GM23338 (cell line): ENCODE results near the gene MYOZ2. TPM values are rescaled to one million over a fixed set of nuclear protein-coding genes. Genes with fewer than 3 reads are reported as not detected.
A peak's percentile ranks its signal among the peaks of the same experiment; 100 is the strongest.

Experiments used
- ATAC-seq: fragments of 200-7000 bp; cut with Tn5 transposase; 3 replicates; pipeline ENCODE4 v1.9.1; 2020
- DNase-seq: peaks from one replicate; pipeline ENCODE4 v3.0.0-alpha.2; 2015; ENCODE audit warnings: low spot score
- H2AFZ ChIP-seq: fragments of 200-600 bp; sonication (generic); 2 replicates; pipeline ENCODE4 v1.8.0; 2016; ENCODE audit warnings: antibody characterized with exemption, mild to moderate bottlenecking, moderate library complexity
- H3F3A ChIP-seq: fragments of 200-600 bp; sonication (generic); replicated peaks from 2 replicates; pipeline ENCODE4 v1.8.0; 2017; ENCODE audit warnings: antibody characterized with exemption, mixed run types, low read depth
- H3K27ac ChIP-seq: fragments of 200-600 bp; sonication (generic); 2 replicates; pipeline ENCODE4 v1.6.1; 2016; ENCODE audit warnings: low read depth
- H3K27me3 ChIP-seq: fragments of 200-600 bp; sonication (generic); 2 replicates; pipeline ENCODE4 v1.8.0; 2016; ENCODE audit warnings: mild to moderate bottlenecking, mixed run types, moderate library complexity; ENCODE audit not compliant: insufficient read depth
- H3K36me3 ChIP-seq: fragments of 200-600 bp; sonication (generic); 2 replicates; pipeline ENCODE4 v1.8.0; 2016; ENCODE audit warnings: mild to moderate bottlenecking; ENCODE audit not compliant: insufficient read depth
- H3K4me1 ChIP-seq: fragments of 200-600 bp; sonication (generic); 2 replicates; pipeline ENCODE4 v1.8.0; 2016; ENCODE audit warnings: mild to moderate bottlenecking, moderate library complexity; ENCODE audit not compliant: insufficient read depth
- H3K4me2 ChIP-seq: fragments of 200-600 bp; sonication (generic); 2 replicates; pipeline ENCODE4 v1.7.1; 2017; ENCODE audit warnings: mixed run types
- H3K4me3 ChIP-seq: fragments of 200-600 bp; sonication (generic); 2 replicates; pipeline ENCODE4 v1.6.1; 2016; ENCODE audit warnings: mixed run types
- H3K79me2 ChIP-seq: fragments of 200-600 bp; sonication (generic); replicated peaks from 2 replicates; pipeline ENCODE4 v1.8.0; 2017; ENCODE audit warnings: mild to moderate bottlenecking; ENCODE audit not compliant: insufficient read depth
- H3K9me2 ChIP-seq: fragments of 200-600 bp; sonication (generic); 2 replicates; pipeline ENCODE4 v1.8.0; 2017; ENCODE audit not compliant: insufficient read depth
- H4K20me1 ChIP-seq: fragments of 200-600 bp; sonication (generic); replicated peaks from 2 replicates; pipeline ENCODE4 v1.8.0; 2017; ENCODE audit warnings: mild to moderate bottlenecking; ENCODE audit not compliant: insufficient read depth
- H3K27ac Mint-ChIP-seq: 2 replicates; pipeline ENCODE4 v1.8.0; 2020; ENCODE audit warnings: inconsistent platforms, mild to moderate bottlenecking, moderate library complexity, mixed read lengths
- H3K27me3 Mint-ChIP-seq: 3 replicates; pipeline ENCODE4 v1.8.0; 2022; ENCODE audit warnings: low read depth, mild to moderate bottlenecking, moderate library complexity, mixed read lengths, inconsistent platforms; ENCODE audit not compliant: insufficient read depth, poor library complexity
- H3K36me3 Mint-ChIP-seq: 3 replicates; pipeline ENCODE4 v1.8.0; 2021; ENCODE audit warnings: low read depth, mild to moderate bottlenecking, inconsistent platforms, moderate library complexity, mixed read lengths
- H3K4me1 Mint-ChIP-seq: 3 replicates; pipeline ENCODE4 v1.8.0; 2020; ENCODE audit warnings: mild to moderate bottlenecking, inconsistent platforms, mixed read lengths
- H3K4me3 Mint-ChIP-seq: 3 replicates; pipeline ENCODE4 v1.8.0; 2021; ENCODE audit warnings: moderate library complexity, mild to moderate bottlenecking, inconsistent platforms, mixed read lengths
- H3K9me3 Mint-ChIP-seq: 3 replicates; pipeline ENCODE4 v1.8.0; 2020; ENCODE audit warnings: moderate library complexity, mild to moderate bottlenecking, inconsistent platforms, mixed read lengths
- CREB1 ChIP-seq: fragments of 250-450 bp; sonication (Bioruptor Pico); IDR thresholded peaks from 2 replicates; pipeline ENCODE4 v1.5.0; 2020; ENCODE audit warnings: low read depth, mild to moderate bottlenecking, moderate library complexity
- ETS1 ChIP-seq: IDR thresholded peaks from 2 replicates; pipeline ENCODE4 v1.6.1; 2016; ENCODE audit warnings: antibody characterized with exemption
- EZH2phosphoT487 ChIP-seq: fragments of 200-600 bp; sonication (generic); IDR thresholded peaks from one replicate; pipeline ENCODE4 v1.8.1; 2018; ENCODE audit warnings: antibody characterized with exemption; ENCODE audit not compliant: unreplicated experiment
- JUNB ChIP-seq: IDR thresholded peaks from one replicate; pipeline ENCODE4 v1.6.1; 2016; ENCODE audit warnings: antibody characterized with exemption; ENCODE audit not compliant: unreplicated experiment
- NANOG ChIP-seq: IDR thresholded peaks from 2 replicates; pipeline ENCODE4 v1.6.1; 2016; ENCODE audit warnings: antibody characterized with exemption, borderline replicate concordance
- POLR2AphosphoS5 ChIP-seq: IDR thresholded peaks from 2 replicates; pipeline ENCODE4 v1.6.1; 2016; ENCODE audit warnings: antibody characterized with exemption, low read depth
- REST ChIP-seq: IDR thresholded peaks from one replicate; pipeline ENCODE4 v1.6.1; 2018; ENCODE audit warnings: antibody characterized with exemption; ENCODE audit not compliant: unreplicated experiment
- STAT1 ChIP-seq: IDR thresholded peaks from one replicate; pipeline ENCODE4 v1.6.1; 2016; ENCODE audit warnings: antibody characterized with exemption; ENCODE audit not compliant: unreplicated experiment
- ZNF114 ChIP-seq: fragments of 250-450 bp; sonication (Bioruptor Pico); IDR thresholded peaks from 2 replicates; pipeline ENCODE4 v1.5.0; 2020; ENCODE audit warnings: mild to moderate bottlenecking, moderate library complexity
- ZNF331 ChIP-seq: fragments of 250-450 bp; sonication (Bioruptor Pico); IDR thresholded peaks from 2 replicates; pipeline ENCODE4 v1.5.0; 2020; ENCODE audit warnings: low read depth, mild to moderate bottlenecking, moderate library complexity
- ZNF462 ChIP-seq: fragments of 250-450 bp; sonication (Bioruptor Pico); IDR thresholded peaks from 2 replicates; pipeline ENCODE4 v1.5.0; 2020; ENCODE audit warnings: mild to moderate bottlenecking, moderate library complexity
- polyA plus RNA-seq: library from polyadenylated mRNA; unstranded; fragments of >200 nt; fragmentation: Nextera tagmentation; extraction: Ambion mirVana; gene quantifications from 2 replicates; pipeline ENCODE4 v1.2.1, GENCODE V29; 2016
- total RNA-seq: library from RNA; depleted of rRNA; stranded (reverse); fragments of >200 nt; shearing (Covaris generic); gene quantifications from 2 replicates; pipeline ENCODE4 v1.2.3, GENCODE V29; 2014

The MYOZ2 gene
- total and polyA plus RNA-seq, 2 experiments from 2014 or later = not detected

- Histone ChIP-seq H3K4me3 (no peak overlapping the region), H3K9me2 (no peaks in the 10 kb centered on the region), H3K4me1 (no peaks in the 10 kb centered on the region), H3F3A (no peaks in the 10 kb centered on the region), H4K20me1 (no peaks in the 10 kb centered on the region), H3K79me2 (no peaks in the 10 kb centered on the region), H3K27ac (no peak overlapping the region), H3K27me3 (no peaks in the 10 kb centered on the region), H2AFZ (peak overlapping the region; percentile 60; the same call in 1 of the 2 replicates), H3K36me3 (no peaks in the 10 kb centered on the region), H3K4me2 (no peak overlapping the region)
- ATAC-seq = no peak
- no peak overlapping the region for H3K4me3 Mint-ChIP-seq
- H3K9me3 Mint-ChIP-seq = no peaks in the 10 kb centered on the region
- H3K36me3 Mint-ChIP-seq = no peaks in the 10 kb centered on the region
- no peak for DNase-seq
- no peak for TF ChIP-seq ETS1
- no peak for TF ChIP-seq JUNB
- TF ChIP-seq EZH2phosphoT487 = no peak
- no peak for TF ChIP-seq ZNF114 (CRISPR knock-in tag)
- no peak for TF ChIP-seq REST
- TF ChIP-seq ZNF462 = no peak
- no peak for TF ChIP-seq CREB1 (CRISPR knock-in tag)
- no peak for TF ChIP-seq POLR2AphosphoS5
- TF ChIP-seq ZNF331 (CRISPR knock-in tag) = no peak
- TF ChIP-seq NANOG = no peak
- no peak for TF ChIP-seq STAT1
- no peak overlapping the region for H3K27ac Mint-ChIP-seq
- H3K27me3 Mint-ChIP-seq = no peaks in the 10 kb centered on the region
- peaks cover 3% of the 10 kb centered on the region; the same call in 1 of the 3 replicates for H3K4me1 Mint-ChIP-seq
Observed at GRCh38 chr4:119132306-119132705, 3.3 kb upstream of the MYOZ2 start.
